Neural progenitor cell (in vitro differentiated cells): ENCODE results near the gene MAT2B. TPM values are rescaled to one million over a fixed set of nuclear protein-coding genes. Genes with fewer than 3 reads are reported as not detected.
A peak's percentile ranks its signal among the peaks of the same experiment; 100 is the strongest.

ENCODE experiments used
- DNase-seq: peaks from one replicate; pipeline ENCODE4 v3.0.0-alpha.2; 2016; ENCODE audit warnings: low spot score
- H2AFZ ChIP-seq: fragments of 200-600 bp; sonication (generic); replicated peaks from 2 replicates; pipeline ENCODE4 v1.6.1; 2016; ENCODE audit warnings: antibody characterized with exemption
- H3F3A ChIP-seq: fragments of 200-600 bp; sonication (generic); 2 replicates; pipeline ENCODE4 v1.6.1; 2016; ENCODE audit warnings: antibody characterized with exemption, low read depth
- H3K27ac ChIP-seq: fragments of 200-600 bp; sonication (generic); 2 replicates; pipeline ENCODE4 v1.5.1; 2016; ENCODE audit warnings: mild to moderate bottlenecking
- H3K27me3 ChIP-seq: fragments of 200-600 bp; sonication (generic); 2 replicates; pipeline ENCODE4 v1.6.1; 2016; ENCODE audit warnings: mild to moderate bottlenecking, moderate library complexity
- H3K36me3 ChIP-seq: fragments of 200-600 bp; sonication (generic); 2 replicates; pipeline ENCODE4 v1.5.1; 2016
- H3K4me1 ChIP-seq: fragments of 200-600 bp; sonication (generic); 2 replicates; pipeline ENCODE4 v1.6.1; 2016; ENCODE audit warnings: mixed run types
- H3K4me2 ChIP-seq: fragments of 200-600 bp; sonication (generic); 2 replicates; pipeline ENCODE4 v1.6.1; 2016
- H3K4me3 ChIP-seq: fragments of 200-600 bp; sonication (generic); 2 replicates; pipeline ENCODE4 v1.5.1; 2016
- H3K79me2 ChIP-seq: fragments of 200-600 bp; sonication (generic); 2 replicates; pipeline ENCODE4 v1.6.1; 2016; ENCODE audit warnings: low read depth
- H3K9ac ChIP-seq: fragments of 200-600 bp; sonication (generic); 2 replicates; pipeline ENCODE4 v1.6.1; 2016
- H3K9me3 ChIP-seq: fragments of 200-600 bp; sonication (generic); 2 replicates; pipeline ENCODE4 v1.5.1; 2016; ENCODE audit warnings: low read depth
- H4K20me1 ChIP-seq: fragments of 200-600 bp; sonication (generic); 2 replicates; pipeline ENCODE4 v1.6.1; 2016; ENCODE audit warnings: low read depth
- H3K27ac Mint-ChIP-seq: 3 replicates; pipeline ENCODE4 v1.8.0; 2021; ENCODE audit warnings: mixed read lengths
- H3K27me3 Mint-ChIP-seq: 2 replicates; pipeline ENCODE4 v1.8.0; 2022; ENCODE audit warnings: low read depth, mild to moderate bottlenecking, inconsistent platforms, moderate library complexity, mixed read lengths; ENCODE audit not compliant: insufficient read depth
- H3K36me3 Mint-ChIP-seq: 3 replicates; pipeline ENCODE4 v1.8.0; 2021; ENCODE audit warnings: mixed read lengths
- H3K4me1 Mint-ChIP-seq: 3 replicates; pipeline ENCODE4 v1.8.0; 2021; ENCODE audit warnings: mixed read lengths
- H3K4me3 Mint-ChIP-seq: 3 replicates; pipeline ENCODE4 v1.8.0; 2021; ENCODE audit warnings: mild to moderate bottlenecking, moderate library complexity, mixed read lengths
- H3K9me3 Mint-ChIP-seq: 3 replicates; pipeline ENCODE4 v1.8.0; 2020; ENCODE audit warnings: mixed read lengths
- CTCF ChIP-seq: fragments of 200-600 bp; sonication (generic); IDR thresholded peaks from 2 replicates; pipeline ENCODE4 v1.5.1; 2017; ENCODE audit warnings: antibody characterized with exemption, mild to moderate bottlenecking
- EZH2 ChIP-seq: fragments of 200-600 bp; sonication (generic); IDR thresholded peaks from 2 replicates; pipeline ENCODE4 v1.6.1; 2017; ENCODE audit warnings: antibody characterized with exemption, mild to moderate bottlenecking, moderate library complexity
- EZH2phosphoT487 ChIP-seq: fragments of 200-600 bp; sonication (generic); IDR thresholded peaks from 2 replicates; pipeline ENCODE4 v1.6.1; 2017; ENCODE audit warnings: antibody characterized with exemption
- total RNA-seq: library from RNA; depleted of rRNA; stranded (reverse); fragments of >200 nt; gene quantifications from 2 replicates; pipeline ENCODE4 v1.2.3, GENCODE V29; 2015; ENCODE audit warnings: low replicate concordance

MAT2B gene
- total RNA-seq, 1 donor from 2014 or later = 69.0 TPM

GRCh38 chr5:163503106-163504078, 2.0 kb upstream of the MAT2B start:
- no peaks in the 10 kb centered on the region for H3K36me3 ChIP-seq
- peaks cover 27% of the 10 kb centered on the region for H4K20me1 ChIP-seq
- no peaks in the 10 kb centered on the region for H3K9me3 ChIP-seq
- Mint-ChIP-seq H3K4me3 (peak overlapping the region; percentile 92), H3K4me1 (peaks cover 34% of the 10 kb centered on the region), H3K27me3 (peaks cover 2% of the 10 kb centered on the region), H3K9me3 (no peaks in the 10 kb centered on the region), H3K36me3 (no peaks in the 10 kb centered on the region), H3K27ac (peak overlapping the region; percentile 100)
- H3K9ac ChIP-seq = no peak overlapping the region
- H3K4me2 ChIP-seq = peak overlapping the region; percentile 94
- H3F3A ChIP-seq = peaks cover 33% of the 10 kb centered on the region
- H3K79me2 ChIP-seq = peaks cover 45% of the 10 kb centered on the region
- H3K27ac ChIP-seq = peak overlapping the region; percentile 93
- peak overlapping the region; percentile 35 for H2AFZ ChIP-seq
- H3K4me3 ChIP-seq = peak overlapping the region; percentile 90
- H3K4me1 ChIP-seq = peaks cover 31% of the 10 kb centered on the region
- no peaks in the 10 kb centered on the region for H3K27me3 ChIP-seq
- TF ChIP-seq EZH2 (no peak), CTCF (peak; percentile 43)
- peak; percentile 74 for DNase-seq

DNA sequence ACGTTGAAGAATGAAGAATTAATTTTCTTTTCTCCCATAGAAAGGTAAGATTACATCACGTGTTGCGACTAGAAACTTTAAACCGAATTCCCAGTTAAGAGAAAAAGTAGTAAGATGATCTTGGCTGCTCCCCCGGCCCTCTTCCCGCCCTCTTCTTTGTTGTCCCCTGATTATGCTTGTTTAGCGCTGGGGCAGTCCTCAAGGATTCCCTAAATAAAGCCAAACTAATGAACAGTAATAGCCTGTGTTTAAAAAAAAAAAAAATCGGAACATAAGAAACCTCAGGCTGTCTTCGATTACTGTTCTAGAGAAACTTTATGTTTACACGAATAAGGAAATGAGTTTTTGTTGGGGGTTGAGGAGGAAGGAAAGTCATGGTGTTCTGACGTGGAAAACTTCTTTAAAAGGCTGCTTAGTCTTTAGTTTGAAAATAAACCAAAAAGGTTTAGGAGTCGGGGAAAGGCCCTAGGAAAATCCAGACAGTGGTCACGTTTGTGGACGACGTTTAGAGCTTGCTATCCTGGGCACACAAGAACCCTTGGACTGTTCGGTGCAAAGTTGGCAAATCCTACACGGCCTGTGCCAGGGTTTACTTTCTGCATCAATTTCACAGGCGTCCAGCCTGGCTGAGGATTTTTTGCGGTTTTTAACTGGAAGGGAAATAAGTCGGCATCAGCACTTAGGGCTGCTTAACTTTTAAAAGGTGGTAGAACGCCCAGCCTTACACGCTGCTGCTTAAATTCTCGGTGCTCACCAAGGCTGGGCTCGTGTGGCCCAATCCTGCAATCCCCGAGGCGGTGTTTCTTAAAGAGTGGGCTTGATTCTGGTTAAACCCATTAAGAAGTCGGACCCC, 1.1 kb upstream of the MAT2B start:
- peak; percentile 55 for DNase-seq
- H3K4me1 Mint-ChIP-seq = peaks cover 40% of the 10 kb centered on the region
- no peaks in the 10 kb centered on the region for H3K36me3 ChIP-seq
- H3K4me2 ChIP-seq = peak overlapping the region; percentile 94
- peaks cover 54% of the 10 kb centered on the region for H3K79me2 ChIP-seq
- no peaks in the 10 kb centered on the region for H3K9me3 ChIP-seq
- H3K4me3 ChIP-seq = peak overlapping the region; percentile 90
- peak overlapping the region; percentile 100 for H3K27ac Mint-ChIP-seq
- H3K9ac ChIP-seq = peak overlapping the region; percentile 61
- H2AFZ ChIP-seq = peak overlapping the region; percentile 35
- H3K27me3 Mint-ChIP-seq = peaks cover 2% of the 10 kb centered on the region
- TF ChIP-seq EZH2 = no peak
- TF ChIP-seq EZH2phosphoT487 = no peak
- TF ChIP-seq CTCF = no peak
- H3K36me3 Mint-ChIP-seq = peaks cover 6% of the 10 kb centered on the region
- H3F3A ChIP-seq = peaks cover 33% of the 10 kb centered on the region
- H4K20me1 ChIP-seq = peaks cover 36% of the 10 kb centered on the region
- H3K27ac ChIP-seq = peak overlapping the region; percentile 93
- H3K27me3 ChIP-seq = no peaks in the 10 kb centered on the region
- H3K4me1 ChIP-seq = peaks cover 35% of the 10 kb centered on the region
- H3K9me3 Mint-ChIP-seq = no peaks in the 10 kb centered on the region
- peak overlapping the region; percentile 92 for H3K4me3 Mint-ChIP-seq

GRCh38 chr5:163505049-163505367, 411 bp upstream of the MAT2B start:
- Histone ChIP-seq H4K20me1 (peaks cover 43% of the 10 kb centered on the region), H2AFZ (peak overlapping the region; percentile 57), H3K9ac (peak overlapping the region; percentile 61), H3K27ac (peak overlapping the region; percentile 93), H3K79me2 (peaks cover 61% of the 10 kb centered on the region), H3K9me3 (no peaks in the 10 kb centered on the region), H3K36me3 (no peaks in the 10 kb centered on the region), H3K4me1 (peaks cover 42% of the 10 kb centered on the region), H3K4me2 (peak overlapping the region; percentile 94), H3K4me3 (peak overlapping the region; percentile 90), H3K27me3 (no peaks in the 10 kb centered on the region), H3F3A (peaks cover 33% of the 10 kb centered on the region)
- H3K9me3 Mint-ChIP-seq = no peaks in the 10 kb centered on the region
- H3K36me3 Mint-ChIP-seq = peaks cover 9% of the 10 kb centered on the region
- no peak for DNase-seq
- H3K4me3 Mint-ChIP-seq = peak overlapping the region; percentile 92
- peaks cover 2% of the 10 kb centered on the region for H3K27me3 Mint-ChIP-seq
- TF ChIP-seq EZH2phosphoT487 (no peak), CTCF (no peak), EZH2 (no peak)
- peak overlapping the region; percentile 100 for H3K27ac Mint-ChIP-seq
- H3K4me1 Mint-ChIP-seq = peaks cover 40% of the 10 kb centered on the region
